ENCODE results near the gene FHOD3.

DNA sequence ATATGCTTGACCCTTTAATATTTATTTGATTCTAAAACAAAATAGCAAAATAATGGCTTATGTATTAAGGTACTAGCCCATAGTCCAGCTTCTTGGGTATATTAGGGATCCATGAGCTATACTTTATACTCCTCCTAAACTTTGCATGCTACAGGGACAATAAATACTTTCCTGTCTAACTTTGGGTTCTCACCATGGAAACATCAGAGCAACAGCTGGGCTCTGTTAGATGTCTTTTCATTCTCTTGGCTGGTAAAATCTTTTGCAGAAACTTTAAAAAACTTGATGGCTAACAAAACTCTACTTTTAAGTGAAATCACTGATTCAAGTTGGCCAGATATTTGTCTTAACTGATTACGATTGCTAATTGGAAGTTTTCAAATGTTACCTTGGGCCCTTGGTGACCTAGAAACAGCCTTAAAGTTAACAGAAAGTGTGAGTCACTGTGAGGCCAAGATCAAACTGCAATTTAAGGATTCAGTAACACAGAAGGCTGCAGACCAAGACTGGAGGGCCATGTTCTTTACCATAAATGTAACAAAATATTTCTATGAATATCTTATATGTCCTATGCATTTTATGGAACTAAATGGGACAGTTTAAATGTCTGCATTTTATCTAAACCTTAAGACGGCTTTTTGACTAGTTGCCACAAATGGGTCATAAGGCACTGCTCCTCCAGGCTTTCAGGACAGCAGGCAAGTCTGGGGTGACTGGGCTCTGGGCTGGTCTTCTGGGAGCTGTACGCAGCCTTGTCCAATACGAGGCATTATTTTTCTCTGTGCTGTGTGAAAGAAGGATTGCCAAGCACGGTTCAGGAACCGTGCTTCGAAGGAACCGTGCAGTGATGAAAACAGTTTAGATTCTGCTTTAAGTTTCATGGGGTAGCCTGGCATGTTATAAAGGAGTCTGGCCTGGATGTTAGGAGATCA is 342.8 kb downstream of the FHOD3 start:
- TF ChIP-seq SIN3A (IDR thresholded peaks at IDR 0.05; ENCODE audit: borderline replicate concordance, insufficient read depth, low read length) = no peak
- no peak for TF ChIP-seq POLR2AphosphoS5 (IDR thresholded peaks at IDR 0.05; ENCODE audit: low read depth, low read length)
- no peak for TF ChIP-seq TAF1 (IDR thresholded peaks at IDR 0.05; ENCODE audit: borderline replicate concordance, insufficient read depth, low read length)

Measured in PFSK-1 (cell line).